Measurements from ENCODE around the gene TALDO1. TPM values are rescaled to one million over a fixed set of nuclear protein-coding genes. Genes with fewer than 3 reads are reported as not detected.

TALDO1 gene
- total and polyA plus RNA-seq, 2 of the 8 experiments (the other 6 are each of a cell fraction or from before 2014, with no cell fraction given), result 265 to 308 TPM

DNA sequence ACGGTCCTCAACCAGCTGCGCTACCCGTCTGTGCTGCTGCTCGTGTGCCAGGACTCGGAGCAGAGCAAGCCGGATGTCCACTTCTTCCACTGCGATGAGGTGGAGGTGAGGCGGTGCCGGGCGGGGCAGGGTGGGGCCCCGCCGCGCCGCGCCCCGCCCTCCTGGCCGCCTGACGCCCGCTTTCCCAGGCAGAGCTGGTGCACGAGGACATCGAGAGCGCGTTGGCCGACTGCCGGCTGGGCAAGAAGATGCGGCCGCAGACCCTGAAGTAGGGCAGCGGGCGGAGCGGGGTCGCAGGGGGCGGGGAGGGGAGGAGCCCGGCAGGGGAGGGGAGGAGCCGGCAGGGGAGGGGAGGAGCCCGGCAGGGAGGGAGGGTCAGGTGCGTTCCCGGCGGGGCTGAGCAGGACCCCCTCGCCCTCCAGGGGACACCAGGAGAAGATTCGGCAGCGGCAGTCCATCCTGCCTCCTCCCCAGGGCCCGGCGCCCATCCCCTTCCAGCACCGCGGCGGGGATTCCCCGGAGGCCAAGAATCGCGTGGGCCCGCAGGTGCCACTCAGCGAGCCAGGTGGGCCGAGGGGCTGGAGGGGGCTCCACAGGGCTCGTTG, 26.5 kb upstream of the TALDO1 start (continued):
- no peak for TF ChIP-seq NRF1 (IDR thresholded peaks at IDR 0.05; ENCODE audit: low read depth, low read length)
- TF ChIP-seq EP300 (IDR thresholded peaks at IDR 0.05; ENCODE audit: borderline replicate concordance in 1 of 2, low read depth in 2 of 2, low read length in 2 of 2), result 0 out of 3 replicates have a peak, but pooled peaks of 1 of the 2 experiments have one; percentile 18
- TF ChIP-seq, protein P1, sequence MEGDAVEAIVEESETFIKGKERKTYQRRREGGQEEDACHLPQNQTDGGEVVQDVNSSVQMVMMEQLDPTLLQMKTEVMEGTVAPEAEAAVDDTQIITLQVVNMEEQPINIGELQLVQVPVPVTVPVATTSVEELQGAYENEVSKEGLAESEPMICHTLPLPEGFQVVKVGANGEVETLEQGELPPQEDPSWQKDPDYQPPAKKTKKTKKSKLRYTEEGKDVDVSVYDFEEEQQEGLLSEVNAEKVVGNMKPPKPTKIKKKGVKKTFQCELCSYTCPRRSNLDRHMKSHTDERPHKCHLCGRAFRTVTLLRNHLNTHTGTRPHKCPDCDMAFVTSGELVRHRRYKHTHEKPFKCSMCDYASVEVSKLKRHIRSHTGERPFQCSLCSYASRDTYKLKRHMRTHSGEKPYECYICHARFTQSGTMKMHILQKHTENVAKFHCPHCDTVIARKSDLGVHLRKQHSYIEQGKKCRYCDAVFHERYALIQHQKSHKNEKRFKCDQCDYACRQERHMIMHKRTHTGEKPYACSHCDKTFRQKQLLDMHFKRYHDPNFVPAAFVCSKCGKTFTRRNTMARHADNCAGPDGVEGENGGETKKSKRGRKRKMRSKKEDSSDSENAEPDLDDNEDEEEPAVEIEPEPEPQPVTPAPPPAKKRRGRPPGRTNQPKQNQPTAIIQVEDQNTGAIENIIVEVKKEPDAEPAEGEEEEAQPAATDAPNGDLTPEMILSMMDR (IDR thresholded peaks at IDR 0.05; ENCODE audit: control extremely low read depth in 1 of 3, insufficient read depth in 1 of 3, low read depth in 1 of 3, low read length in 3 of 3), result peak in 1 of 3 experiments; percentile 30; a peak in 2 of 4 replicates
- TF ChIP-seq GABPA (IDR thresholded peaks at IDR 0.05; ENCODE audit: borderline replicate concordance, insufficient read depth, low read length), result no peak
- no peak for TF ChIP-seq SRF (IDR thresholded peaks at IDR 0.05; ENCODE audit: low read depth, low read length)
- no peak for TF ChIP-seq BCL11A (IDR thresholded peaks at IDR 0.05; ENCODE audit: low read depth in 2 of 2, low read length in 2 of 2)
- no peak for TF ChIP-seq RNF2 (IDR thresholded peaks at IDR 0.05; ENCODE audit: borderline replicate concordance, low read depth, low read length, missing control alignments, poor library complexity, severe bottlenecking)
- TF ChIP-seq HDAC6 (IDR thresholded peaks at IDR 0.05; ENCODE audit: low read depth, low read length), result no peak
- no peak for TF ChIP-seq BRCA1 (IDR thresholded peaks at IDR 0.05; ENCODE audit: low read depth, low read length)
- TF ChIP-seq, protein P2, sequence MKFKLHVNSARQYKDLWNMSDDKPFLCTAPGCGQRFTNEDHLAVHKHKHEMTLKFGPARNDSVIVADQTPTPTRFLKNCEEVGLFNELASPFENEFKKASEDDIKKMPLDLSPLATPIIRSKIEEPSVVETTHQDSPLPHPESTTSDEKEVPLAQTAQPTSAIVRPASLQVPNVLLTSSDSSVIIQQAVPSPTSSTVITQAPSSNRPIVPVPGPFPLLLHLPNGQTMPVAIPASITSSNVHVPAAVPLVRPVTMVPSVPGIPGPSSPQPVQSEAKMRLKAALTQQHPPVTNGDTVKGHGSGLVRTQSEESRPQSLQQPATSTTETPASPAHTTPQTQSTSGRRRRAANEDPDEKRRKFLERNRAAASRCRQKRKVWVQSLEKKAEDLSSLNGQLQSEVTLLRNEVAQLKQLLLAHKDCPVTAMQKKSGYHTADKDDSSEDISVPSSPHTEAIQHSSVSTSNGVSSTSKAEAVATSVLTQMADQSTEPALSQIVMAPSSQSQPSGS (IDR thresholded peaks at IDR 0.05; ENCODE audit: low read length), result no peak
- no peak for TF ChIP-seq CEBPB (IDR thresholded peaks at IDR 0.05; ENCODE audit: low read depth, low read length)
- TF ChIP-seq PHF8 (conservative IDR thresholded peaks at IDR 0.05; ENCODE audit: low read depth, low read length), result no peak

Data from H1 (cell line).